Measurements from ENCODE around the gene C14orf180. TPM values are rescaled to one million over a fixed set of nuclear protein-coding genes. Genes with fewer than 3 reads are reported as not detected.

C14orf180 gene
- total RNA-seq, 1 experiment from 2014 or later: not detected

DNA sequence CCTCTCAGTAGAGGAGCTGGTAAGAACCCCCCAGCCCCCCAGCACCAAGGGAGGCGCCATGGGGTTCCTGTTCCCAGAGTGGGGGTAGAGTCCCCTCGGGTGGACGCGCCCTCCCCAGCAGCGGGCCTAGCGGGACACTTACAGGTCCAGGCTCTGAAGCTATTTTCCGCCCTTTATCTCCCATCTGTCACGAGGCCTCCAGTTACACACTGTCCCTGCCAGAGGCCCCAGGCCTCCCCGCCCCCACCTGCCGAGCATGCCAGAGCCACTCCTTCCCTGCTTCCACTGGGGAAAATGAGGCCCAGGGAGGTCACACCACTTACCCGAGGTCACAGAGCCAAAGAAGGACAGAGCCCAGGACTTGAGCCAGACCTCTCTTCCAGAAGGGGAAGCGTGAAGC, 3.1 kb downstream of the C14orf180 start:
- Histone ChIP-seq H3F3A (ENCODE audit: insufficient read depth, low read depth) (no peaks in the 10 kb centered on the region), H3K27ac (no peak overlapping the region), H3K9me3 (ENCODE audit: insufficient read depth, low read depth) (no peaks in the 10 kb centered on the region), H3K4me2 (no peak overlapping the region), H3K4me1 (replicated peaks; ENCODE audit: insufficient read depth) (no peaks in the 10 kb centered on the region), H3K79me2 (ENCODE audit: low read depth) (no peaks in the 10 kb centered on the region), H3K27me3 (ENCODE audit: insufficient read depth, low read depth) (peaks cover 99% of the 10 kb centered on the region), H3K9me2 (ENCODE audit: insufficient read depth) (no peaks in the 10 kb centered on the region), H3K36me3 (ENCODE audit: low read depth) (no peaks in the 10 kb centered on the region), H4K20me1 (ENCODE audit: insufficient read depth) (peaks cover 4% of the 10 kb centered on the region; the same call in 1 of the 2 replicates), H3K4me3 (no peak overlapping the region), H2AFZ (no peak overlapping the region)
- POLR2A ChIA-PET (ENCODE audit: unreplicated experiment): no interaction called here
- no peak for TF ChIP-seq EZH2 (IDR thresholded peaks at IDR 0.05; ENCODE audit: low read depth)
- TF ChIP-seq, protein P1, sequence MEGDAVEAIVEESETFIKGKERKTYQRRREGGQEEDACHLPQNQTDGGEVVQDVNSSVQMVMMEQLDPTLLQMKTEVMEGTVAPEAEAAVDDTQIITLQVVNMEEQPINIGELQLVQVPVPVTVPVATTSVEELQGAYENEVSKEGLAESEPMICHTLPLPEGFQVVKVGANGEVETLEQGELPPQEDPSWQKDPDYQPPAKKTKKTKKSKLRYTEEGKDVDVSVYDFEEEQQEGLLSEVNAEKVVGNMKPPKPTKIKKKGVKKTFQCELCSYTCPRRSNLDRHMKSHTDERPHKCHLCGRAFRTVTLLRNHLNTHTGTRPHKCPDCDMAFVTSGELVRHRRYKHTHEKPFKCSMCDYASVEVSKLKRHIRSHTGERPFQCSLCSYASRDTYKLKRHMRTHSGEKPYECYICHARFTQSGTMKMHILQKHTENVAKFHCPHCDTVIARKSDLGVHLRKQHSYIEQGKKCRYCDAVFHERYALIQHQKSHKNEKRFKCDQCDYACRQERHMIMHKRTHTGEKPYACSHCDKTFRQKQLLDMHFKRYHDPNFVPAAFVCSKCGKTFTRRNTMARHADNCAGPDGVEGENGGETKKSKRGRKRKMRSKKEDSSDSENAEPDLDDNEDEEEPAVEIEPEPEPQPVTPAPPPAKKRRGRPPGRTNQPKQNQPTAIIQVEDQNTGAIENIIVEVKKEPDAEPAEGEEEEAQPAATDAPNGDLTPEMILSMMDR (conservative IDR thresholded peaks at IDR 0.05): no peak
- no peak for DNase-seq
- no TSS peak for BruUV-seq (replicated peaks)
- intact Hi-C loops (cut with micrococcal nuclease; ENCODE audit: unreplicated experiment): no loop called here
- CTCF ChIA-PET: no interaction called here

DNA sequence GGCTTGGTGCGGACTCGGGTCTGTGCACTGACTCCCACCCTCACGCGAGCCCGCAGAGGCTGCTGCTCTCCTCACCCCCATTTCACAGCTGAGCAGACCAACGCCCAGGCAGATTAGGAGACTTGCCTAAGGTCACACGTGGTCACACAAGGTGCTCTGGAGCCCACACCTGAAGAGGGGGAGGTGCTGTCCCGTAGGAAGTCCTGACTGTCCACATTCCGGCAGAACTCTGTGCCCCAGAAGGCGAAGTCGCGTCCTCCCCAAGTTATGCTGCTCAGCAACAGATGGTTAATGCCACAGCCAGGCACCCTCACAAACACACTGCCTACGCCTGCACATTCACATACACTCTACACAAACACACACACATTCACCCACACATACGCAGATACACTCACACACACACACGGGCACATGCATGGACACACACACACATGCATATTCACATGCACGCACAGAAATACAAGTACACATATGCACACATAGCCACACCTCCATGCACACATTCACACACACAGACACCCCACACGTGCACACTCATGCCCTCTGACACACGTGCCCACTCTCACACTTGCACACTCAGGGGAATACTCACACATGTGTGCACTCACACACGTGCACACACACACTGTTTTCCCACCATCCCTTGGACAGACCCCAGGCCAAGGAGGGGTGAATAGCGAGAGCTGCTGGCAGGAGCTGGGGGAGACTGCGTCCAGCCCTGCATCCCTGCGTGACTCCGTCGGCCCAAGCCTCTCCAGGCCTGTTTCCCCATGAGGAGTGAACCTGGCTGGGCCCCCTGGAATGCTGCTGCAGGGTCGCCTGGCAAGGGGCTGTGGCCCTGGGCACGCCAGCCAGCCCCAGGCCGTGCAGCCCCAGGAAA, 4.1 kb downstream of the C14orf180 start:
- ChIA-PET CTCF (no interaction called here), POLR2A (ENCODE audit: unreplicated experiment) (no interaction called here)
- H2AFZ ChIP-seq: no peak overlapping the region
- no peaks in the 10 kb centered on the region for H3K9me2 ChIP-seq (ENCODE audit: insufficient read depth)
- H3K36me3 ChIP-seq (ENCODE audit: low read depth): no peaks in the 10 kb centered on the region
- H3K27ac ChIP-seq: no peak overlapping the region
- H3K4me2 ChIP-seq: no peak overlapping the region
- no peaks in the 10 kb centered on the region for H3K79me2 ChIP-seq (ENCODE audit: low read depth)
- no peaks in the 10 kb centered on the region for H3K9me3 ChIP-seq (ENCODE audit: insufficient read depth, low read depth)
- no peaks in the 10 kb centered on the region for H3F3A ChIP-seq (ENCODE audit: insufficient read depth, low read depth)
- TF ChIP-seq, protein P1 (conservative IDR thresholded peaks at IDR 0.05): no peak
- TF ChIP-seq EZH2 (IDR thresholded peaks at IDR 0.05; ENCODE audit: low read depth): no peak
- peaks cover 4% of the 10 kb centered on the region; the same call in 1 of the 2 replicates for H4K20me1 ChIP-seq (ENCODE audit: insufficient read depth)
- intact Hi-C loops (cut with micrococcal nuclease; ENCODE audit: unreplicated experiment): no loop called here
- H3K27me3 ChIP-seq (ENCODE audit: insufficient read depth, low read depth): peaks cover 99% of the 10 kb centered on the region
- no peak overlapping the region for H3K4me3 ChIP-seq
- no TSS peak for BruUV-seq (replicated peaks)
- no peak for DNase-seq
- H3K4me1 ChIP-seq (replicated peaks; ENCODE audit: insufficient read depth): no peaks in the 10 kb centered on the region

DNA sequence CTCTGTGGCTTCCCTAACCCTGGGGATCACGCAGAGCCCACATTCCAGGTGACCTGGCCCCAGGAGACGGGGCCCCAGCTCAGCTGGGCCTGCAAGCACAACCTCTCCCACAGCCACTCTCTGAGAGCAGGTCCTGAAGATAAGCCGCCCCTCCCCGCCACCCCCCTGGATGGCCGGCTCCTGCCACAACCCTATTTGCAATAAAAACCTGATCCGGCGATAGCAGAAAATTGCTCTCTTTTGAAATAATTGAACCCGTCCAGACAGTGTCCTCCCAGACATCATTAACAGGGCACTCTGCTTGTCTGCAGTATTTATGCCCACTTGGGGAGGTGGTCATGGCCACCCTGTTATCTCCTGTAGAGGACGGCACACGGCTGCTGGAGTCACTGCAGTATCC, 5.0 kb downstream of the C14orf180 start:
- no peaks in the 10 kb centered on the region for H3K9me2 ChIP-seq (ENCODE audit: insufficient read depth)
- H3K27ac ChIP-seq: no peak overlapping the region
- no peaks in the 10 kb centered on the region for H3F3A ChIP-seq (ENCODE audit: insufficient read depth, low read depth)
- POLR2A ChIA-PET (ENCODE audit: unreplicated experiment): no interaction called here
- no peaks in the 10 kb centered on the region for H3K9me3 ChIP-seq (ENCODE audit: insufficient read depth, low read depth)
- peaks cover 4% of the 10 kb centered on the region; the same call in 1 of the 2 replicates for H4K20me1 ChIP-seq (ENCODE audit: insufficient read depth)
- H3K36me3 ChIP-seq (ENCODE audit: low read depth): no peaks in the 10 kb centered on the region
- no peak for DNase-seq
- no peak overlapping the region for H3K4me2 ChIP-seq
- BruUV-seq (replicated peaks): no TSS peak
- intact Hi-C loops (cut with micrococcal nuclease; ENCODE audit: unreplicated experiment): no loop called here
- TF ChIP-seq, protein P1 (conservative IDR thresholded peaks at IDR 0.05): no peak
- TF ChIP-seq EZH2 (IDR thresholded peaks at IDR 0.05; ENCODE audit: low read depth): no peak
- H3K4me3 ChIP-seq: no peak overlapping the region
- H3K79me2 ChIP-seq (ENCODE audit: low read depth): no peaks in the 10 kb centered on the region
- CTCF ChIA-PET: no interaction called here
- no peak overlapping the region for H2AFZ ChIP-seq
- peaks cover 99% of the 10 kb centered on the region for H3K27me3 ChIP-seq (ENCODE audit: insufficient read depth, low read depth)
- H3K4me1 ChIP-seq (replicated peaks; ENCODE audit: insufficient read depth): no peaks in the 10 kb centered on the region
